ENCODE measurements around the gene TMEM242. TPM values are rescaled to one million over a fixed set of nuclear protein-coding genes. Genes with fewer than 3 reads are reported as not detected.

The TMEM242 gene
- polyA plus RNA-seq, 1 donor from 2014 or later, result 14.5 TPM

- H3K4me3 Mint-ChIP-seq, result no peak overlapping the region
- peaks cover 5 to 18% (median 10%) of the 10 kb centered on the region in 3 donors for H3K9me3 Mint-ChIP-seq
- H3K36me3 Mint-ChIP-seq, result no peaks in the 10 kb centered on the region
- no peak overlapping the region for H3K27ac Mint-ChIP-seq
- H3K27me3 Mint-ChIP-seq, result peaks cover 13% of the 10 kb centered on the region
- H3K4me1 Mint-ChIP-seq, result no peaks in the 10 kb centered on the region
Measured at GRCh38 chr6:157246771-157247484, 76.4 kb downstream of the TMEM242 start.

GRCh38 chr6:157246048-157246630 is 77.2 kb downstream of the TMEM242 start:
- no peaks in the 10 kb centered on the region for H3K4me1 Mint-ChIP-seq
- no peaks in the 10 kb centered on the region for H3K36me3 Mint-ChIP-seq
- H3K4me3 Mint-ChIP-seq, result no peak overlapping the region
- H3K27ac Mint-ChIP-seq, result no peak overlapping the region
- H3K27me3 Mint-ChIP-seq, result peaks cover 13% of the 10 kb centered on the region
- H3K9me3 Mint-ChIP-seq, result peaks cover 5 to 18% (median 10%) of the 10 kb centered on the region in 3 donors

- H3K4me1 Mint-ChIP-seq, result no peaks in the 10 kb centered on the region
- peaks cover 5 to 18% (median 10%) of the 10 kb centered on the region in 3 donors for H3K9me3 Mint-ChIP-seq
- H3K4me3 Mint-ChIP-seq, result no peak overlapping the region
- no peak overlapping the region for H3K27ac Mint-ChIP-seq
- H3K36me3 Mint-ChIP-seq, result no peaks in the 10 kb centered on the region
- H3K27me3 Mint-ChIP-seq, result peaks cover 13% of the 10 kb centered on the region
Measured at GRCh38 chr6:157245436-157245835, 77.9 kb downstream of the TMEM242 start.

GRCh38 chr6:157244780-157245179 is 78.5 kb downstream of the TMEM242 start:
- Mint-ChIP-seq H3K27me3 (peaks cover 17% of the 10 kb centered on the region), H3K9me3 (peaks cover 5 to 18% (median 10%) of the 10 kb centered on the region in 3 donors), H3K4me1 (no peaks in the 10 kb centered on the region), H3K27ac (no peak overlapping the region), H3K36me3 (no peaks in the 10 kb centered on the region), H3K4me3 (no peak overlapping the region)

- no peaks in the 10 kb centered on the region for H3K4me1 Mint-ChIP-seq
- no peak overlapping the region for H3K27ac Mint-ChIP-seq
- H3K4me3 Mint-ChIP-seq, result no peak overlapping the region
- H3K27me3 Mint-ChIP-seq, result peaks cover 17% of the 10 kb centered on the region
- peaks cover 5 to 18% (median 10%) of the 10 kb centered on the region in 3 donors for H3K9me3 Mint-ChIP-seq
- H3K36me3 Mint-ChIP-seq, result no peaks in the 10 kb centered on the region
Measured at GRCh38 chr6:157244175-157244574, 79.1 kb downstream of the TMEM242 start.

- Mint-ChIP-seq H3K36me3 (no peaks in the 10 kb centered on the region), H3K4me3 (no peak overlapping the region), H3K27ac (no peak overlapping the region), H3K4me1 (no peaks in the 10 kb centered on the region), H3K27me3 (peaks cover 17% of the 10 kb centered on the region), H3K9me3 (peaks cover 3 to 7% (median 5%) of the 10 kb centered on the region in 3 donors)
Measured at GRCh38 chr6:157242791-157243190, 80.5 kb downstream of the TMEM242 start.

- peaks cover 0 to 4% (median 4%) of the 10 kb centered on the region in 3 donors for H3K4me1 Mint-ChIP-seq
- H3K36me3 Mint-ChIP-seq, result no peaks in the 10 kb centered on the region
- H3K27ac Mint-ChIP-seq, result no peak overlapping the region
- H3K27me3 Mint-ChIP-seq, result peaks cover 21% of the 10 kb centered on the region
- peaks cover 3 to 8% (median 7%) of the 10 kb centered on the region in 3 donors for H3K9me3 Mint-ChIP-seq
- H3K4me3 Mint-ChIP-seq, result no peak overlapping the region
Measured at GRCh38 chr6:157240960-157241311, 82.4 kb downstream of the TMEM242 start.

GRCh38 chr6:157240059-157240959 is 83.0 kb downstream of the TMEM242 start:
- Mint-ChIP-seq H3K9me3 (peaks cover 3 to 8% (median 7%) of the 10 kb centered on the region in 3 donors), H3K4me3 (peak overlapping the region in 1 of 4 donors; percentile 71), H3K4me1 (peaks cover 2 to 9% (median 8%) of the 10 kb centered on the region in 3 donors), H3K27me3 (peaks cover 25% of the 10 kb centered on the region), H3K27ac (no peak overlapping the region), H3K36me3 (no peaks in the 10 kb centered on the region)

GRCh38 chr6:157239671-157240058 is 83.7 kb downstream of the TMEM242 start:
- Mint-ChIP-seq H3K4me3 (no peak overlapping the region), H3K27me3 (peaks cover 31% of the 10 kb centered on the region), H3K4me1 (peaks cover 2 to 12% (median 9%) of the 10 kb centered on the region in 3 donors), H3K27ac (no peak overlapping the region), H3K36me3 (no peaks in the 10 kb centered on the region), H3K9me3 (peaks cover 3 to 9% (median 7%) of the 10 kb centered on the region in 3 donors)

Other genes starting within 250 kb of the TMEM242 start
- 13.5 TPM for gene ZDHHC14, start 57.7 kb upstream of the TMEM242 start, polyA plus RNA-seq